Stimulated activated CD4-positive, alpha-beta T cell treated with anti-CD3 and anti-CD28 coated beads, TNF-alpha, amount 100 ng/mL, for 24 hours (primary cell): ENCODE data around the gene BLOC1S2.
"Not testable (repeated sequence)": the region's sequence is repeated elsewhere in the genome, so short reads cannot be mapped to it uniquely, and the experiment has no call there.

ENCODE experiments used
- DNase-seq, 3 experiments: peaks; one replicate each; pipeline ENCODE4 v3.0.0-alpha.2; 2020; ENCODE audit warnings: low read depth in 3 of 3

The BLOC1S2 gene

GRCh38 chr10:100291356-100291755 is 4.9 kb upstream of the BLOC1S2 start:
- DNase-seq = no peak

GRCh38 chr10:100289641-100290040 is 3.2 kb upstream of the BLOC1S2 start:
- no peak for DNase-seq

GRCh38 chr10:100288196-100288595 is 1.7 kb upstream of the BLOC1S2 start:
- no peak for DNase-seq

GRCh38 chr10:100287756-100288155 is 1.3 kb upstream of the BLOC1S2 start:
- DNase-seq = no peak

DNA sequence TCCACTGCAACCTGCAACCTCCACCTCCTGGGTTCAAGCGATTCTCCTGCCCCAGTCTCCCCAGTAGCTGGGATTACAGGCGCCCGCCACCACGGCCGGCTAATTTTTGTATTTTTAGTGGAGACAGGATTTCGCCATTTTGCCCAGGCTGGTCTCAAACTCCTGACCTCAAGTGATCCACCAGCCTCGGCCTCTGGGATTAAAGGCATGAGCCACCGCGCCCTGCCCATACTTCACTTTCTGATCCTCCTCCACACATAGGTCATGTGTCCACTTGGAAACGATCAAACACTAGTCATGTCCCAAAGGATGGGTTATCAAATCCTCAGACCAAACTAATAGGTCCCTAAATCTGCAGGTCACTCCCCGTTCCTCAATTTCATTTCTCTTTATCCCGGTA is 1.2 kb downstream of the BLOC1S2 start:
- DNase-seq = not testable (repeated sequence)

DNA sequence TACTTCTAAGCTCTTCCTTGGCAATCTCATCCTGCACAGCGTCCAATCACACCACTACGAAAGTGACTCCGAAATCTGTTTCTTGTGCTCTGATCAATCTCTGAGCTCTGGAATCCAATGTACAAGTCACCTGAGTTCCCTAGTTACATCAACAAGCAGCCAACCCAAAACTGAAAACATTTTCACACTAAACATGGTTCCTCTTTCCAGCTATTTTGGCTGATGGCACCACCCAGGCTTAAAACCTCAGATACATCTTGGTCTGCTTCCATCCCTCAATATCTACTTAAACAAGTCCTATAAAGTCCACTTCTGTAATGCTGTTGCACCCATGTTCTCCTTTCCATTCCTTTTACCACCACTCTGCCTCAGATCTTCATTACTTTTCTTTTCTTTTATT is 3.6 kb downstream of the BLOC1S2 start:
- no peak for DNase-seq

DNA sequence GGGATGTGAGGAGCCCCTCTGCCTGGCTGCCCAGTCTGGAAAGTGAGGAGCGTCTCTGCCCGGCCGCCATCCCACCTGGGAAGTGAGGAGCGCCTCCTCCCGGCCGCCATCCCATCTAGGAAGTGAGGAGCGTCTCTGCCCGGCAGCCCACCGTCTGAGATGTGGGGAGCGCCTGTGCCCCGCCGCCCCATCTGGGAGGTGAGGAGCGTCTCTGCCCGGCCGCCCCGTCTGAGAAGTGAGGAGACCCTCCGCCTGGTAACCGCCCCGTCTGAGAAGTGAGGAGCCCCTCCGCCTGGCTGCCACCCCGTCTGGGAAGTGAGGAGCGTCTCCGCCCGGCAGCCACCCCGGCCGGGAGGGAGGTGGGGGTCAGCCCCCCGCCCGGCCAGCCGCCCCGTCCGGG is 9.5 kb downstream of the BLOC1S2 start:
- not testable (repeated sequence) for DNase-seq

- peak; percentile 59 to 73 (median 69) for DNase-seq
Measured at GRCh38 chr10:100267239-100268104, 19.0 kb downstream of the BLOC1S2 start, which contains the start of gene CWF19L1. CWF19L1 (minus strand) TSS chr10:100267638; CDS start chr10:100267593, 45 bp downstream.

- no peak for DNase-seq
Measured at GRCh38 chr10:100265821-100266485, 20.5 kb downstream of the BLOC1S2 start.

DNA sequence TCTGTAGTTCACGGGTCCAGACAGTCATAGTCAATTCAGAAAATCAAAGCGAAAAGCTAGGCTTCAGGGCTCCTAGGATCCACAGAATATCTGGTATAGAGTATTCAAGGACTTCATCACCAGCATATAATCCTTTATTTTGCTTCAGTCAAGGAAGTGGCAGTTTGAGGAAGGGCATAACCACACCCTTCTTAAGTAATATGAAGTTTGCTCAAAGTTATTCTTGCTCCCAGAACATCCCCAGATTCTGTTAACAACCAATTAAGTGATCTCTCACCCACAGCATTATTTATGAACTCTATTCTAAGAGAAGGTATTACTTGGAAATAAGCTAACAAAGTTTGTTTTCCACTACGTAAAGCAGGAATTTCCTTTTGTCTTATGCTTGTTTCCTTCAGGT is 32.3 kb downstream of the BLOC1S2 start:
- no peak for DNase-seq

DNA sequence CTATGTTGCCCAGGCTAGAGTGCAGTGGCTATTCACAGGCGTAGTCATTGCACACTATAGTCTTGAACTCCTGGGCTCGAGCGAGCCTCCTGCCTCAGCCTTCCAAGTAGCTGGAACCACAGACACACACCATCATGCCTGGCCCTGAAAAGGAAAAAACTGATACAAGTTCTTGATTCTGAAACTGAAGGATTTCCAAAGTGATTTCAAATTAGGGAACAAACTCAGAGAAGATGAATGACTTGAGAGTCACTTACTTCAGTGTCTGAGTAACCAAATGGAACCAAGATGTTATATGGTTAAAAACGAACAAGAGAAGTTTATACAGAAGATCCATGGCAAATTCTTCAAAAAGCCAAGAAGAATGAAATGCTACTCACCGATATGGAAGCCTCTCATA is 33.4 kb downstream of the BLOC1S2 start:
- no peak for DNase-seq

DNA sequence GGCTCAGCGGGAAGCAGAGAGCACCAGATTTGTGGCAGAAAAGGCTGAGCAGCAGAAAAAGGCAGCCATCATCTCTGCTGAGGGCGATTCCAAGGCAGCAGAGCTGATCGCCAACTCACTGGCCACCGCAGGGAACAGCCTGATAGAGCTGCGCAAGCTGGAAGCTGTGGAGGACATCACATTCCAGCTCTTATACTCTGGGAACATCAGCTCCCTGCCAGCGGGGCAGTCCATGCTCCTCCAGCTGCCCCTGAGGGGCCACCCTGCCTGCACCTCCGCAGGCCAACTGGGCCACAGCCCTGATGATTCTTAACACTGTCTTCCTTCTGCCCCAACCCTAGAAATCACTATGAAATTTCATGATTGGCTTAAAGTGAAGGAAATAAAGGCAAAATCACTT is 37.7 kb downstream of the BLOC1S2 start:
- DNase-seq = no peak

DNA sequence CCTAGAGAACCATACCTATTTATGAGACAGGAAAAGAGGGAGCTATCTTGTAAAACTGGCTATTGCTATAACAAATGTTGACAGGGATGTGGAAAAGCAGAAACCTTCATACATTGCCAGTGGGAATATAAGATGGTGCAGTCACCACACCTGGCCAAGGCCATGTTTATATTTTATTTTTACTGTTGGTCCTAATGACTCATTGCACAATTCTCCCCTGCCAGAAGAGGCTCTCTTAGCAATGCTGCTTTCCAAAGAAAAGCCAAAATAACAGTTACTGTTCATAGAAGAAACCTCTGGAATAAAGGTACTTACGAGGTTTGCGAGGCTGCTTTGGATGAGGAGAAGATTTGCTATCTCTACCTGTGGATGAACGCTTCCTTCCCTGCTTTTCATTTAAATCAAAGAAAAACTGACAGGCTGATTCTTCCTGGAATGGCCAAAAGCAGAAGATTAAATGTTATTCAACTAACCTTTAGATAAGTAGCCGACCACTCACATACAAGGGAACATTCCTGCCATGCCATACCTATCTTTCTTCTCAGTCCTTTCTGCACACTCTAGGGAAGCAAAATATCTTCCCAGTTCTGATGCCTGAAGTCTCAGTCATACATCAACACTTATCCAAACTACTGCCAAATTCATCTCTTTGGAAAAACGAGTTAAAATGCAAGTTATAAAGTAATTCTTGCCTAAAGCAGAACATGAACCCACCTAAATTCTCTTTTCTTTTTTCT is 40.8 kb downstream of the BLOC1S2 start:
- DNase-seq = no peak

DNA sequence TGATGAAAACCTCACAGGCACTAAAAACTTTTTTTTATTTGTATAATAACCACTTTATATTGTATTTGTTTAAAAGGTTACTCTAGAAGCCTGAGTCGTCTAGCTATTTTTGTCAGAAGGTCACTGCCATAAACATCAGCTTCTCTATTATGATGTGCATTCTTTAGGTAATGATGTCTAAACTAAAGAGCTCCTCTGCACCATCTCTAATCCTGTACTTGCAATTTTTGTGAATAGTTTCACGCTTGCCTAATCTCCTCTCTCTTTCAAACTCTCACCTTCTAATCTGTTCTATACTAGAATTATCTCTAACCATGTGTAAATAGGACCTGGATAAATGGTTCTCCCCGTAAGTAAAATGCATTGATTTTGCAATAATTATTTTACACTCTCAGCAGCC is 46.6 kb downstream of the BLOC1S2 start:
- DNase-seq = no peak

GRCh38 chr10:100238429-100238828 is 48.1 kb downstream of the BLOC1S2 start:
- no peak for DNase-seq

- no peak for DNase-seq
Measured at GRCh38 chr10:100232101-100232500, 54.4 kb downstream of the BLOC1S2 start.

DNA sequence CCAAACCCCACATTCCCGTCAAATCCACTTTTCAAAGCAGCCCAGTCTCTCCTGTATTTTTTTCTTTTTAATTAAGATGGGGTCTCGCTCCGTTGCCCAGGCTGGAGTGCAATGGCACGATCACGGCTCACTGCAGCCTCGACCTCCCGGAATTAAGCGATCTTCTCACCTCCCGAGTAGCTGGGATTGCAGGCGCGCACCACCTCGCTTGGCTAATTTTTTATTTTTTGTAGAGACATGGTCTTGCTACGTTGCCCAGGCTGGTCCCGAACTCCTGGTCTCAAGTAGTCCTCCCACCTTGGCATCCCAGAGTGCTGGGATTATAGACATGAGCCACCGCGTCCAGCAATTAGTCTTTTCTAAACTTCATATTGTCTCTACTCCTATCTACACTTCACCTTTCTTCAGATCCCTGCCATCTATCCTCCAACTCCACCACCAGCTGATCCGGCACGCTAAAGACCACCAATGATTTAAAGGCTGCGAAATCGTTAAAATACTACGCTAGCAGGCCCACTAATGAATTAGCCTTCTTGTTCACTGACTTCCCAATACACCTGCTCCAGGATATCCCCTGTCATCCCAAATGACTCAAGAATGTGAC is 56.6 kb downstream of the BLOC1S2 start:
- DNase-seq = no peak

GRCh38 chr10:100223879-100224278 is 62.6 kb downstream of the BLOC1S2 start:
- DNase-seq = no peak
